ENCODE data around the gene KLF5. TPM values are rescaled to one million over a fixed set of nuclear protein-coding genes. Genes with fewer than 3 reads are reported as not detected.
"Not testable (repeated sequence)": the region's sequence is repeated elsewhere in the genome, so short reads cannot be mapped to it uniquely, and the experiment has no call there.

Gene KLF5
- polyA plus RNA-seq, 3 donors: 1.8 to 6.5 (median 3.6) TPM

DNA sequence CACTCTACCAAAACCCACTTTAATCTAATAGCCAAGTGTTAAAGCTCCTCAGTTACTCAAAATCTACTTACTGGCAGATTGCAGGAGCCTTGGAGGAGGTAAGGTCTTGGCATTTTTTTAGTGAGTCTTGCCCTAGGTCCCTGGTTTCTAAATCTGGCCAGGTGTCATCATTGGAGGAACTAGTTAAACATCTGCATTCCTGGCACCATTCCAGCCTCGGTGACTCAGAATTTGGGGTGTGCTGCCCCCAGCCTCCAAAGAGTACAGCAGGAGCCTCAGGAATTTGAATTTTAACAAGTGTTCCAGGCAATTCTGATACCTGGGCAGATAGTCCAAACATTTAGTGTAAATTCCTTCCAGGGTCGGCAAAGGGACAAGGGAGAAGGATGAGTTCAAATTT, 37.4 kb downstream of the KLF5 start:
- H3K36me3 ChIP-seq (replicated peaks in 1 of 2; ENCODE audit: control insufficient read depth in 1 of 2, insufficient read depth in 2 of 2, low read length in 2 of 2): no peaks in the 10 kb centered on the region
- Mint-ChIP-seq H3K4me3 (no peak overlapping the region), H3K36me3 (no peaks in the 10 kb centered on the region), H3K9me3 (peaks cover 3 to 12% (median 8%) of the 10 kb centered on the region in 7 donors), H3K4me1 (no peaks in the 10 kb centered on the region), H3K27ac (no peak overlapping the region), H3K27me3 (ENCODE audit: low read depth in 3 of 3) (no peaks in the 10 kb centered on the region)
- no peak overlapping the region for H3K4me2 ChIP-seq (replicated peaks; ENCODE audit: extremely low read depth, low read length, poor library complexity, severe bottlenecking)
- H4K20me1 ChIP-seq (ENCODE audit: insufficient read depth, low read length): no peaks in the 10 kb centered on the region
- no peaks in the 10 kb centered on the region for H3K4me1 ChIP-seq (ENCODE audit: control insufficient read depth in 1 of 2, insufficient read depth in 2 of 2, low read length in 2 of 2)
- no peak for DNase-seq
- no peak overlapping the region for H3K9ac ChIP-seq (ENCODE audit: insufficient read depth, low read length, poor library complexity, severe bottlenecking)
- WGBS (ENCODE audit: insufficient coverage): 58% methylated on average over 2 of the region's 2 CpGs
- no peak overlapping the region for H2AFZ ChIP-seq (ENCODE audit: insufficient read depth, low read depth, low read length, poor library complexity, severe bottlenecking)
- H3K4me3 ChIP-seq (replicated peaks in 1 of 3; ENCODE audit: low read depth in 2 of 3, low read length in 3 of 3): no peak overlapping the region
- no peaks in the 10 kb centered on the region for H3K27me3 ChIP-seq (ENCODE audit: control insufficient read depth in 2 of 2, insufficient read depth in 2 of 2, low read length in 2 of 2)
- intact Hi-C loops (cut with micrococcal nuclease): no loop called here
- no peaks in the 10 kb centered on the region for H3K9me3 ChIP-seq (replicated peaks in 1 of 2; ENCODE audit: control insufficient read depth in 1 of 2, insufficient read depth in 1 of 2, low read length in 2 of 2)
- H3K27ac ChIP-seq (ENCODE audit: low read depth in 1 of 2, low read length in 2 of 2): no peak overlapping the region
- TF ChIP-seq, protein P1, sequence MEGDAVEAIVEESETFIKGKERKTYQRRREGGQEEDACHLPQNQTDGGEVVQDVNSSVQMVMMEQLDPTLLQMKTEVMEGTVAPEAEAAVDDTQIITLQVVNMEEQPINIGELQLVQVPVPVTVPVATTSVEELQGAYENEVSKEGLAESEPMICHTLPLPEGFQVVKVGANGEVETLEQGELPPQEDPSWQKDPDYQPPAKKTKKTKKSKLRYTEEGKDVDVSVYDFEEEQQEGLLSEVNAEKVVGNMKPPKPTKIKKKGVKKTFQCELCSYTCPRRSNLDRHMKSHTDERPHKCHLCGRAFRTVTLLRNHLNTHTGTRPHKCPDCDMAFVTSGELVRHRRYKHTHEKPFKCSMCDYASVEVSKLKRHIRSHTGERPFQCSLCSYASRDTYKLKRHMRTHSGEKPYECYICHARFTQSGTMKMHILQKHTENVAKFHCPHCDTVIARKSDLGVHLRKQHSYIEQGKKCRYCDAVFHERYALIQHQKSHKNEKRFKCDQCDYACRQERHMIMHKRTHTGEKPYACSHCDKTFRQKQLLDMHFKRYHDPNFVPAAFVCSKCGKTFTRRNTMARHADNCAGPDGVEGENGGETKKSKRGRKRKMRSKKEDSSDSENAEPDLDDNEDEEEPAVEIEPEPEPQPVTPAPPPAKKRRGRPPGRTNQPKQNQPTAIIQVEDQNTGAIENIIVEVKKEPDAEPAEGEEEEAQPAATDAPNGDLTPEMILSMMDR (IDR thresholded peaks at IDR 0.05): no peak
- H3K79me2 ChIP-seq (ENCODE audit: insufficient read depth, low read length): no peaks in the 10 kb centered on the region

DNA sequence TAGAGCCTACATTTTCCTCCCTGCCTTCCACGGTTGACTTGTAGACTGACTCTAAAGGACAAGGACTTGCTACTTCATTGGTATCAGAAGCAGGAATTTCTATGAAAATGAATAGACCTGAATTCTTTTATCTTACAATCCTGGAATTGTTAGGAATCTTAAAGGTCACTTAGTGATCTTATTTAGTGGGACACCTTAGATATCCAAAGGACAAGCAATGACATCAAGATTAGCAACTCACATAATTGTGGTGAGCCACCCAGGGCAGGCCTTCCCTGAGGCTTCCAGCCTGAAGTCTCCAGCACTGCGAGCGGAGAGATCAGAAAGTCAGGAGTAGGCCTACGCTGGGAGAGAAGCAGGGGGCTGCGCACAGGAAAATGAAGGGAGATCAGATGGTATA, 37.8 kb downstream of the KLF5 start:
- Mint-ChIP-seq H3K27me3 (ENCODE audit: low read depth in 3 of 3) (no peaks in the 10 kb centered on the region), H3K27ac (peak overlapping the region in 1 of 7 donors; percentile 83), H3K4me3 (no peak overlapping the region), H3K4me1 (no peaks in the 10 kb centered on the region), H3K36me3 (no peaks in the 10 kb centered on the region), H3K9me3 (peaks cover 3 to 12% (median 8%) of the 10 kb centered on the region in 7 donors)
- no peak overlapping the region for H3K4me2 ChIP-seq (replicated peaks; ENCODE audit: extremely low read depth, low read length, poor library complexity, severe bottlenecking)
- no peaks in the 10 kb centered on the region for H4K20me1 ChIP-seq (ENCODE audit: insufficient read depth, low read length)
- H3K27me3 ChIP-seq (ENCODE audit: control insufficient read depth in 2 of 2, insufficient read depth in 2 of 2, low read length in 2 of 2): no peaks in the 10 kb centered on the region
- H3K27ac ChIP-seq (ENCODE audit: low read depth in 1 of 2, low read length in 2 of 2): no peak overlapping the region
- H3K36me3 ChIP-seq (replicated peaks in 1 of 2; ENCODE audit: control insufficient read depth in 1 of 2, insufficient read depth in 2 of 2, low read length in 2 of 2): no peaks in the 10 kb centered on the region
- no peaks in the 10 kb centered on the region for H3K9me3 ChIP-seq (replicated peaks in 1 of 2; ENCODE audit: control insufficient read depth in 1 of 2, insufficient read depth in 1 of 2, low read length in 2 of 2)
- no peak overlapping the region for H3K9ac ChIP-seq (ENCODE audit: insufficient read depth, low read length, poor library complexity, severe bottlenecking)
- WGBS (ENCODE audit: insufficient coverage): 67% methylated on average over 3 of the region's 5 CpGs
- no peak overlapping the region for H2AFZ ChIP-seq (ENCODE audit: insufficient read depth, low read depth, low read length, poor library complexity, severe bottlenecking)
- no peaks in the 10 kb centered on the region for H3K4me1 ChIP-seq (ENCODE audit: control insufficient read depth in 1 of 2, insufficient read depth in 2 of 2, low read length in 2 of 2)
- intact Hi-C loops (cut with micrococcal nuclease): no loop called here
- H3K79me2 ChIP-seq (ENCODE audit: insufficient read depth, low read length): no peaks in the 10 kb centered on the region
- H3K4me3 ChIP-seq (replicated peaks in 1 of 3; ENCODE audit: low read depth in 2 of 3, low read length in 3 of 3): no peak overlapping the region
- DNase-seq: no peak
- TF ChIP-seq, protein P1 (IDR thresholded peaks at IDR 0.05): no peak

DNA sequence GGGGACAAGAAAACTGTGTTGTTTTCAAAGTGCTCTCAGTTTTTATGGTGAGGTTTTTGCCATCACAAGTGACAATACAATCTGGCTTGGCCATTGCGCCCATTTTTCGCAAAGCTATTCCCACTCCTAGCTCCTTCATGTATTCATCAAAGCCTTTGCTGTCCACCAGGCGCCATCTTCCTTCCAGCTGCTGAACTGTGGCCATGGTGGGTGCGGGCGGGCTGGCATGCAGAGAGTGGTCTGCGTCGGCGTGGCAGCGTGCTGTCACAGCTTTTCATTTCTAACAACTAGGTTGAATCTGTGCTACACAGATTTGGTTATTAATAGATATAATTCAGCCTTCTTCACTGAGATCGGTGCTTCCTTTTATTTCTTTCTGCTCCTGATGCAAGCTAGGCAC, 42.0 kb downstream of the KLF5 start:
- peaks cover 3 to 11% (median 8%) of the 10 kb centered on the region in 7 donors for H3K9me3 Mint-ChIP-seq
- H3K36me3 Mint-ChIP-seq; H2AFZ ChIP-seq (ENCODE audit: insufficient read depth, low read depth, low read length, poor library complexity, severe bottlenecking); H4K20me1 ChIP-seq (ENCODE audit: insufficient read depth, low read length); intact Hi-C loops (cut with micrococcal nuclease); H3K4me1 ChIP-seq (ENCODE audit: control insufficient read depth in 1 of 2, insufficient read depth in 2 of 2, low read length in 2 of 2); H3K4me3 ChIP-seq (replicated peaks in 1 of 3; ENCODE audit: low read depth in 2 of 3, low read length in 3 of 3); DNase-seq; H3K27me3 Mint-ChIP-seq (ENCODE audit: low read depth in 3 of 3); H3K9ac ChIP-seq (ENCODE audit: insufficient read depth, low read length, poor library complexity, severe bottlenecking); H3K9me3 ChIP-seq (replicated peaks in 1 of 2; ENCODE audit: control insufficient read depth in 1 of 2, insufficient read depth in 1 of 2, low read length in 2 of 2); H3K4me1 Mint-ChIP-seq; H3K4me3 Mint-ChIP-seq; H3K27ac ChIP-seq (ENCODE audit: low read depth in 1 of 2, low read length in 2 of 2); H3K4me2 ChIP-seq (replicated peaks; ENCODE audit: extremely low read depth, low read length, poor library complexity, severe bottlenecking); H3K27ac Mint-ChIP-seq; H3K27me3 ChIP-seq (ENCODE audit: control insufficient read depth in 2 of 2, insufficient read depth in 2 of 2, low read length in 2 of 2); H3K36me3 ChIP-seq (replicated peaks in 1 of 2; ENCODE audit: control insufficient read depth in 1 of 2, insufficient read depth in 2 of 2, low read length in 2 of 2); H3K79me2 ChIP-seq (ENCODE audit: insufficient read depth, low read length): not testable (repeated sequence)
- no CpG with 5 or more reads among the region's 10 CpGs for WGBS (ENCODE audit: insufficient coverage)
